Natural killer cell treated with Interleukin-12 subunit alpha and Interleukin-12 subunit beta and Interleukin-15 and Interleukin-18, amount 100 ng/mL, for 72 hours (primary cell): Measurements from ENCODE around the gene RAB22A. TPM values are rescaled to one million over a fixed set of nuclear protein-coding genes. Genes with fewer than 3 reads are reported as not detected.

Source experiments
- ATAC-seq, 2 donors: fragments of 150-1000 bp; cut with Tn5 transposase in 1 of 2; sonication (Bioruptor Pico), chemical (Tn5 transposase) in 1 of 2; 2 replicates each; pipeline ENCODE4 v1.10.0; 2021
- DNase-seq: peaks from one replicate; pipeline ENCODE4 v3.0.0; 2022; ENCODE audit warnings: low spot score
- H3K27ac Mint-ChIP-seq, 2 donors: 1 replicate in 1 of 2; 2 replicates in 1 of 2; pipeline ENCODE4 v1.8.0; 2022; ENCODE audit warnings: mixed read lengths in 2 of 2, mild to moderate bottlenecking in 1 of 2, moderate library complexity in 1 of 2
- H3K27me3 Mint-ChIP-seq, 2 donors: 1 replicate in 1 of 2; 2 replicates in 1 of 2; pipeline ENCODE4 v1.8.0; 2022; ENCODE audit warnings: mixed read lengths in 2 of 2
- H3K36me3 Mint-ChIP-seq: one replicate; pipeline ENCODE4 v1.8.0; 2022; ENCODE audit warnings: mixed read lengths
- H3K4me1 Mint-ChIP-seq, 2 donors: 1 replicate in 1 of 2; 2 replicates in 1 of 2; pipeline ENCODE4 v1.8.0; 2022; ENCODE audit warnings: low read depth in 2 of 2, mixed read lengths in 2 of 2, mild to moderate bottlenecking in 1 of 2
- H3K4me3 Mint-ChIP-seq: one replicate; pipeline ENCODE4 v1.8.0; 2022; ENCODE audit warnings: mixed read lengths
- H3K9me3 Mint-ChIP-seq: 2 replicates; pipeline ENCODE4 v1.8.0; 2022; ENCODE audit warnings: mixed read lengths
- total RNA-seq, 2 donors: library from RNA; stranded (reverse); gene quantifications; one replicate each; pipeline ENCODE4 v1.2.3, GENCODE V29; 2022

Gene RAB22A
- total RNA-seq, 2 donors from 2014 or later, result 12.2 to 16.2 TPM

- H3K4me3 Mint-ChIP-seq, result peak overlapping the region; percentile 73
- peaks cover 16% of the 10 kb centered on the region for H3K36me3 Mint-ChIP-seq
- DNase-seq (peak; percentile 84), ATAC-seq (peak; percentile 71 to 85)
- H3K9me3 Mint-ChIP-seq, result no peaks in the 10 kb centered on the region
- H3K4me1 Mint-ChIP-seq, result peaks cover 34 to 42% of the 10 kb centered on the region in 2 donors
- H3K27me3 Mint-ChIP-seq, result no peaks in the 10 kb centered on the region
- H3K27ac Mint-ChIP-seq, result peak overlapping the region; percentile 57 to 92
Measured at GRCh38 chr20:58308680-58309527, 611 bp upstream of the RAB22A start.

GRCh38 chr20:58310291-58310782, 822 bp downstream of the RAB22A start:
- H3K36me3 Mint-ChIP-seq, result peaks cover 17% of the 10 kb centered on the region
- peak overlapping the region; percentile 88 for H3K4me3 Mint-ChIP-seq
- peaks cover 44 to 51% of the 10 kb centered on the region in 2 donors for H3K4me1 Mint-ChIP-seq
- no peaks in the 10 kb centered on the region for H3K9me3 Mint-ChIP-seq
- peak overlapping the region; percentile 74 to 86 for H3K27ac Mint-ChIP-seq
- H3K27me3 Mint-ChIP-seq, result no peaks in the 10 kb centered on the region
- ATAC-seq (no peak), DNase-seq (no peak)

DNA sequence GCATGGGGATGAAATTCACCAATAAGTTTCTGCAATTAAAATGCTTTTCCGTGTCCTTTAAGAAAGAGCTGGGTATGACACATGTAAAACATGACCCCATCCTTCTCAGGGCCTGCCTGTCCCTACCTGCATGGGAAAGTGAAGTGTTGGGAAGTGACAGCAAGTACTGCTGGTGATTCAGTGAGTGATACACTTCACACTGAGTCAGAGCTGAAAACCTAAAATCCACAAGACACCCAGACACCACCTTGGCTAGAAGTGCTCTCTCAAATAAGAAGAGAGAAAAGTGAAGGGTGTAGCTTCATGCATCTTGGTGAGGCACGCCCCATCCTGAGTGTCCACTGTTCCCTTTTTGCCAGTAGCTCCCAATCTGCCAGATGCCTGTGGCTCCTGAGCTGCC, 3.3 kb downstream of the RAB22A start:
- Mint-ChIP-seq H3K4me3 (peak overlapping the region; percentile 89), H3K27me3 (no peaks in the 10 kb centered on the region), H3K4me1 (peaks cover 42 to 52% of the 10 kb centered on the region in 2 donors), H3K36me3 (peaks cover 25% of the 10 kb centered on the region), H3K27ac (peak overlapping the region; percentile 77 to 91), H3K9me3 (no peaks in the 10 kb centered on the region)
- no peak for DNase-seq
- ATAC-seq, result peak in 1 of 2 donors; percentile 70

DNA sequence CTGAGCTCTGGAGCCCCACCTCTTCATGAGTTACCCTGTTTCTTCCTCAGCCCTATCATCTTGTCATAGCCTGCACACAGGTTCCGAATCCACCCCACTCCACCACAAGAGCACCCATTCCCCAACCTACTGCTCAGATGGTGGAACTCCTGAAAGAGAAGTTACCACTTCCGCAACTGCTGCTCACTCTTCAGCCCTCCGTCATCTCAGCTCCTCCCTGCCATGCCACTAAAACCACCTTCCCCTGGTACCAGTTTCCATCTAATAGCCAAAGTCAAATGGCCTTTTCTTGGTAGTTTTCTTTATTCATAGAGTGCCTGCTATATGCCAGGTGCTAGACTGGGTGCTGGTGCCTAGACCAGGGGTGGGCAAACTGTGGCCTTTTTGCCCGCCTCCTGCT, 3.9 kb downstream of the RAB22A start:
- Mint-ChIP-seq H3K27ac (peak overlapping the region; percentile 77 to 91), H3K27me3 (no peaks in the 10 kb centered on the region), H3K36me3 (peaks cover 25% of the 10 kb centered on the region), H3K4me3 (peak overlapping the region; percentile 89), H3K4me1 (peaks cover 39 to 52% of the 10 kb centered on the region in 2 donors), H3K9me3 (no peaks in the 10 kb centered on the region)
- DNase-seq (no peak), ATAC-seq (peak in 1 of 2 donors; percentile 58)

GRCh38 chr20:58321205-58321604, 11.7 kb downstream of the RAB22A start:
- no peak for ATAC-seq
- Mint-ChIP-seq H3K9me3 (no peaks in the 10 kb centered on the region), H3K4me3 (no peak overlapping the region), H3K36me3 (peaks cover 12% of the 10 kb centered on the region), H3K4me1 (peaks cover 35 to 48% of the 10 kb centered on the region in 2 donors), H3K27ac (no peak overlapping the region), H3K27me3 (no peaks in the 10 kb centered on the region)
- DNase-seq, result no peak

GRCh38 chr20:58322083-58322482, 12.6 kb downstream of the RAB22A start:
- no peaks in the 10 kb centered on the region for H3K9me3 Mint-ChIP-seq
- peaks cover 5% of the 10 kb centered on the region for H3K36me3 Mint-ChIP-seq
- peaks cover 35 to 47% of the 10 kb centered on the region in 2 donors for H3K4me1 Mint-ChIP-seq
- DNase-seq (no peak), ATAC-seq (no peak)
- H3K4me3 Mint-ChIP-seq, result no peak overlapping the region
- H3K27me3 Mint-ChIP-seq, result no peaks in the 10 kb centered on the region
- H3K27ac Mint-ChIP-seq, result no peak overlapping the region

DNA sequence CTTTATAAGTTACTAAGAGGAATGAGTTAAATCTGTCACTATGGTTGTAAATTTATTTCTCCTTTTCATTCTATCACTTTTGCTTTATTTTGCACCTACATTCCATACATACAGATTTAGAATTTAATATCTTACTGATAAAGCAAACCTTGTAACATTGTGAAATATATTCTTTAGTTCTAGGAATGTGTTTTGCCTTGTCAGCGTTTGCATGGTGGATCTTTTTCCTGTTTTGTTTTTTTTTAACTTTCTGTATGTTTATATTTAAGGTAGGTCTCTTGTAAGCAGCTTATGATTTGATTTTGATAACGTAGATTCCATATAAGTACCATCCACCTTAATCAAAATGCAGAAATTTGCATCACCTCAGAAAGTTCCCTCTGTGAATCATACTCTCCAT, 16.4 kb downstream of the RAB22A start:
- no peak for ATAC-seq
- Mint-ChIP-seq H3K36me3 (no peaks in the 10 kb centered on the region), H3K27ac (no peak overlapping the region), H3K9me3 (no peaks in the 10 kb centered on the region), H3K4me1 (peaks cover 47 to 50% of the 10 kb centered on the region in 2 donors), H3K27me3 (no peaks in the 10 kb centered on the region), H3K4me3 (no peak overlapping the region)
- DNase-seq, result no peak

DNA sequence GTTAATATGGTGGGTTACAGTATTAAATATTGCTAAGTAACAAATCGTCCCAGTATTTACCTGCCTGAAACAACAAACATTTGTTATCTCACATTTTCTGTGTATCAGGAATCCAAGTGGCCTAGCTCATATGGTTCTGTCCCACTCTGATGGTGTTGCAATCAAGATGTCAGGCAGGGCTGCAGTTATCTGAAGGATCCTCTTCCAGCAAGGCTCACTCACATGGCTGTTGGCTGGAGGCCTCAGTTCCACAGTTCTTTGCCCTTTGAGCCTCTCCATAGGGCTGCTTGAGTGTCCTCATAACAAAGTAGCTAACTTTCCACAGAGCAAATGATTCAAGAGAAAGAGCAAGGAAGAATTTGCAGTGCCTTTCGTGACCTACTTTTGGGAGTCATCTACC, 17.7 kb downstream of the RAB22A start:
- Mint-ChIP-seq H3K4me3 (no peak overlapping the region), H3K4me1 (peaks cover 50 to 56% of the 10 kb centered on the region in 2 donors), H3K27me3 (no peaks in the 10 kb centered on the region), H3K27ac (no peak overlapping the region), H3K36me3 (no peaks in the 10 kb centered on the region), H3K9me3 (no peaks in the 10 kb centered on the region)
- DNase-seq (no peak), ATAC-seq (no peak)

DNA sequence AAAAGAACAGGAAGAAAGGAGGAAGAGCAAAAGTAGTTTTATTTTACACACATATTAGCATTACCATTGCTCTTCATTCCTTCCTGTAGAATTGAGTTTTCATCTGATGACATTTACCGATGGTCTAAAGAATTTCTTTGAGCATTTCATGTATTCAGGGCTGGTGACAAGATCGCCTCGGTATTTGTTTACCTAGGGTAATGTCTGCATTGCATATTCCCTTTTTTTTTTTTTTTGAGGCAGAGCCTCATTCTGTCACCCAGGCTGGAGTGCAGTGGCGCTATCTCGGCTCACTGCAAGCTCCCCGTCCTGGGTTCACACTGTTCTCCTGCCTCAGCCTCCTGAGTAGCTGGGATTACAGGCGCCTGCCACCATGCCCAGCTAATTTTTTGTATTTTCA, 19.3 kb downstream of the RAB22A start:
- no peak for DNase-seq
- no peaks in the 10 kb centered on the region for H3K36me3 Mint-ChIP-seq
- no peaks in the 10 kb centered on the region for H3K27me3 Mint-ChIP-seq
- no peak for ATAC-seq
- no peaks in the 10 kb centered on the region for H3K9me3 Mint-ChIP-seq
- H3K4me3 Mint-ChIP-seq, result no peak overlapping the region
- no peak overlapping the region for H3K27ac Mint-ChIP-seq
- peaks cover 50 to 54% of the 10 kb centered on the region in 2 donors for H3K4me1 Mint-ChIP-seq

GRCh38 chr20:58329711-58330110, 20.2 kb downstream of the RAB22A start:
- no peak for DNase-seq
- no peak overlapping the region for H3K27ac Mint-ChIP-seq
- peaks cover 47 to 48% of the 10 kb centered on the region in 2 donors for H3K4me1 Mint-ChIP-seq
- no peak overlapping the region for H3K4me3 Mint-ChIP-seq
- ATAC-seq, result no peak
- H3K36me3 Mint-ChIP-seq, result no peaks in the 10 kb centered on the region
- H3K9me3 Mint-ChIP-seq, result no peaks in the 10 kb centered on the region
- H3K27me3 Mint-ChIP-seq, result no peaks in the 10 kb centered on the region

GRCh38 chr20:58330249-58330648, 20.7 kb downstream of the RAB22A start:
- no peaks in the 10 kb centered on the region for H3K36me3 Mint-ChIP-seq
- ATAC-seq, result no peak
- H3K4me3 Mint-ChIP-seq, result no peak overlapping the region
- no peak overlapping the region for H3K27ac Mint-ChIP-seq
- no peaks in the 10 kb centered on the region for H3K27me3 Mint-ChIP-seq
- no peak for DNase-seq
- H3K4me1 Mint-ChIP-seq, result peaks cover 48 to 49% of the 10 kb centered on the region in 2 donors
- H3K9me3 Mint-ChIP-seq, result no peaks in the 10 kb centered on the region

DNA sequence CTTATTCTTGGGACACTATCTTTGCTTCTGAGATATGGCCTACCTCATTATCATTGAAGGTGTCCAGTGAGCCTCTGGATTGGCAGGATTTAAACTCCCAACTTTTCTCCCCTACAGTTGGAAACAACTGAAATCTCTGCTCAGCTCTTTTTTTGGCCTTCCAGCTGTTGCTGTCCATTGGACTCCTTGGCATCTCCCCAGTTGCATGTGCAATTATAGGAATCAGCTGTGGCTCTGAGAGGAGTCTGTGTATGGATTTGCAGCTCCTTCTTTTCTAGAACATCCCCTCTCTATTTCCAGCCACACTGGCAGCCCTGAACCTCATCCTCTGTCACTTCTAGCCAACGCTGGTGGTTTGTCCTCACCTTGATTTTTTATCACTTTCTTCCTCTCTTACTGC, 21.2 kb downstream of the RAB22A start:
- no peak for ATAC-seq
- Mint-ChIP-seq H3K36me3 (no peaks in the 10 kb centered on the region), H3K4me3 (no peak overlapping the region)

GRCh38 chr20:58331961-58332551, 22.5 kb downstream of the RAB22A start:
- no peak for ATAC-seq
- Mint-ChIP-seq H3K27me3 (no peaks in the 10 kb centered on the region), H3K4me3 (no peak overlapping the region), H3K36me3 (no peaks in the 10 kb centered on the region), H3K9me3 (no peaks in the 10 kb centered on the region), H3K4me1 (peaks cover 37 to 38% of the 10 kb centered on the region in 2 donors), H3K27ac (no peak overlapping the region)
- DNase-seq, result no peak

More for the DNA sequence above, 21.2 kb downstream of the RAB22A start:
- H3K9me3 Mint-ChIP-seq, result no peaks in the 10 kb centered on the region
- peaks cover 47% of the 10 kb centered on the region in 2 donors for H3K4me1 Mint-ChIP-seq
- H3K27ac Mint-ChIP-seq, result no peak overlapping the region
- H3K27me3 Mint-ChIP-seq, result no peaks in the 10 kb centered on the region
- no peak for DNase-seq

GRCh38 chr20:58339741-58340140, 30.2 kb downstream of the RAB22A start:
- Mint-ChIP-seq H3K4me1 (peaks cover 43 to 46% of the 10 kb centered on the region in 2 donors), H3K36me3 (peaks cover 7% of the 10 kb centered on the region), H3K27ac (no peak overlapping the region), H3K4me3 (no peak overlapping the region), H3K9me3 (peaks cover 6% of the 10 kb centered on the region), H3K27me3 (no peaks in the 10 kb centered on the region)
- ATAC-seq, result no peak
- no peak for DNase-seq
